H9 (cell line): ENCODE measurements around the gene HAPLN1. TPM values are rescaled to one million over a fixed set of nuclear protein-coding genes. Genes with fewer than 3 reads are reported as not detected.

Experiments used
- DNase-seq: peaks from one replicate; pipeline ENCODE4 v3.0.0-alpha.2; 2017
- H2AFZ ChIP-seq: one replicate; pipeline ENCODE4 v1.6.1; 2013; ENCODE audit warnings: mild to moderate bottlenecking, low read length, control low read depth, moderate library complexity
- H2AK5ac ChIP-seq: 2 replicates; pipeline ENCODE4 v1.6.1; 2013; ENCODE audit warnings: low read length, control low read depth, mixed read lengths; ENCODE audit not compliant: insufficient read length
- H2BK120ac ChIP-seq: one replicate; pipeline ENCODE4 v1.6.1; 2013; ENCODE audit warnings: low read depth, mild to moderate bottlenecking, low read length, control low read depth, inconsistent platforms; ENCODE audit not compliant: poor library complexity, severe bottlenecking
- H2BK12ac ChIP-seq: 2 replicates; pipeline ENCODE4 v1.6.1; 2013; ENCODE audit warnings: low read length, control low read depth, mixed read lengths, low read depth; ENCODE audit not compliant: insufficient read length
- H2BK15ac ChIP-seq: 2 replicates; pipeline ENCODE4 v1.6.1; 2013; ENCODE audit warnings: low read depth, low read length, control low read depth
- H2BK20ac ChIP-seq: one replicate; pipeline ENCODE4 v1.6.1; 2013; ENCODE audit warnings: low read depth, mild to moderate bottlenecking, low read length, control low read depth, inconsistent platforms; ENCODE audit not compliant: poor library complexity, severe bottlenecking
- H2BK5ac ChIP-seq: 2 replicates; pipeline ENCODE4 v1.6.1; 2013; ENCODE audit warnings: low read length, control low read depth, mixed read lengths; ENCODE audit not compliant: insufficient read length
- H3K14ac ChIP-seq: 2 replicates; pipeline ENCODE4 v1.6.1; 2013; ENCODE audit warnings: low read length, control low read depth; ENCODE audit not compliant: insufficient read depth
- H3K18ac ChIP-seq: 2 replicates; pipeline ENCODE4 v1.6.1; 2013; ENCODE audit warnings: low read depth, mild to moderate bottlenecking, mixed read lengths, low read length, control low read depth; ENCODE audit not compliant: insufficient read length
- H3K23ac ChIP-seq: 2 replicates; pipeline ENCODE4 v1.6.1; 2013; ENCODE audit warnings: low read length, control low read depth, mixed read lengths, low read depth; ENCODE audit not compliant: insufficient read length
- H3K23me2 ChIP-seq: 2 replicates; pipeline ENCODE4 v1.6.1; 2013; ENCODE audit warnings: low read depth, mild to moderate bottlenecking, mixed read lengths, low read length, control low read depth; ENCODE audit not compliant: insufficient read length, poor library complexity, severe bottlenecking
- H3K27ac ChIP-seq: 2 replicates; pipeline ENCODE4 v1.5.1; 2013; ENCODE audit warnings: low read length, control low read depth, mixed read lengths, low read depth; ENCODE audit not compliant: insufficient read length
- H3K27me3 ChIP-seq: 2 replicates; pipeline ENCODE4 v1.6.1; 2013; ENCODE audit warnings: low read length, control low read depth, inconsistent platforms; ENCODE audit not compliant: insufficient read depth
- H3K4ac ChIP-seq: 2 replicates; pipeline ENCODE4 v1.6.1; 2013; ENCODE audit warnings: low read depth, mild to moderate bottlenecking, control low read depth, inconsistent platforms, low read length, moderate library complexity
- H3K4me1 ChIP-seq: 2 replicates; pipeline ENCODE4 v1.6.1; 2013; ENCODE audit warnings: low read length, control low read depth, inconsistent platforms; ENCODE audit not compliant: insufficient read depth
- H3K4me2 ChIP-seq: 2 replicates; pipeline ENCODE4 v1.6.1; 2013; ENCODE audit warnings: low read length, control low read depth, mixed read lengths; ENCODE audit not compliant: insufficient read length, insufficient read depth
- H3K56ac ChIP-seq: 2 replicates; pipeline ENCODE4 v1.6.1; 2013; ENCODE audit warnings: low read depth, mild to moderate bottlenecking, mixed read lengths, low read length, control low read depth; ENCODE audit not compliant: insufficient read length
- H3K79me1 ChIP-seq: 2 replicates; pipeline ENCODE4 v1.6.1; 2013; ENCODE audit warnings: low read depth, mild to moderate bottlenecking, moderate library complexity, low read length, control low read depth, inconsistent platforms; ENCODE audit not compliant: insufficient read depth, poor library complexity, severe bottlenecking
- H3K79me2 ChIP-seq: 2 replicates; pipeline ENCODE4 v1.6.1; 2013; ENCODE audit warnings: low read length, control low read depth, inconsistent platforms; ENCODE audit not compliant: insufficient read depth
- H3K9ac ChIP-seq: 2 replicates; pipeline ENCODE4 v1.6.1; 2013; ENCODE audit warnings: low read length, control low read depth, mixed read lengths; ENCODE audit not compliant: insufficient read length; ENCODE audit errors: extremely low read depth
- H3K9me3 ChIP-seq: one replicate; pipeline ENCODE4 v1.6.1; 2013; ENCODE audit warnings: low read depth, low read length, inconsistent platforms; ENCODE audit not compliant: control insufficient read depth
- H3T11ph ChIP-seq: one replicate; pipeline ENCODE4 v1.6.1; 2013; ENCODE audit warnings: mild to moderate bottlenecking, low read length, control low read depth, inconsistent platforms
- H4K20me1 ChIP-seq: one replicate; pipeline ENCODE4 v1.6.1; 2013; ENCODE audit not compliant: control insufficient read depth, insufficient read length, insufficient read depth
- H4K5ac ChIP-seq: 2 replicates; pipeline ENCODE4 v1.6.1; 2013; ENCODE audit warnings: low read depth, mild to moderate bottlenecking, mixed read lengths, low read length, control low read depth; ENCODE audit not compliant: insufficient read length
- H4K8ac ChIP-seq: replicated peaks from 2 replicates; pipeline ENCODE4 v1.6.1; 2013; ENCODE audit warnings: low read length, control low read depth, mixed read lengths, low read depth; ENCODE audit not compliant: insufficient read length
- H4K91ac ChIP-seq: 2 replicates; pipeline ENCODE4 v1.6.1; 2013; ENCODE audit warnings: low read depth, mild to moderate bottlenecking, moderate library complexity, mixed read lengths, low read length, control low read depth; ENCODE audit not compliant: insufficient read length
- H3K27ac Mint-ChIP-seq, 3 experiments: 2 replicates in 2 of 3; 3 replicates in 1 of 3; pipeline ENCODE4 v1.8.0; 2020 to 2021; ENCODE audit warnings: mixed read lengths in 3 of 3, mild to moderate bottlenecking in 1 of 3, moderate library complexity in 1 of 3
- H3K27me3 Mint-ChIP-seq: 2 replicates; pipeline ENCODE4 v1.8.0; 2021; ENCODE audit warnings: low read depth, mild to moderate bottlenecking, moderate library complexity, mixed read lengths
- H3K36me3 Mint-ChIP-seq, 3 experiments: 2 replicates in 2 of 3; 3 replicates in 1 of 3; pipeline ENCODE4 v1.8.0; 2020 to 2021; ENCODE audit warnings: low read depth in 3 of 3, mixed read lengths in 3 of 3; ENCODE audit not compliant: insufficient read depth in 1 of 3
- H3K4me1 Mint-ChIP-seq, 2 experiments: 2 replicates each; pipeline ENCODE4 v1.8.0; 2020; ENCODE audit warnings: mixed read lengths in 2 of 2
- H3K4me3 Mint-ChIP-seq, 2 experiments: 2 replicates in 1 of 2; 3 replicates in 1 of 2; pipeline ENCODE4 v1.8.0; 2020 to 2021; ENCODE audit warnings: mild to moderate bottlenecking in 2 of 2, mixed read lengths in 2 of 2, moderate library complexity in 1 of 2
- H3K9me3 Mint-ChIP-seq, 2 experiments: 2 replicates in 1 of 2; 3 replicates in 1 of 2; pipeline ENCODE4 v1.8.0; 2020; ENCODE audit warnings: mild to moderate bottlenecking in 2 of 2, mixed read lengths in 2 of 2, moderate library complexity in 1 of 2
- total RNA-seq: library from RNA; stranded (reverse); gene quantifications from 2 replicates; pipeline ENCODE4 v1.2.1, GENCODE V29; 2021
- TF ChIP-seq, protein P1 (sequence below): fragments of 200-600 bp; sonication (generic); conservative IDR thresholded peaks from 3 replicates; pipeline ENCODE4 v1.8.0; 2021; ENCODE audit warnings: antibody characterized with exemption, mild to moderate bottlenecking

Gene HAPLN1
- total RNA-seq, 1 experiment from 2014 or later = 0.22 TPM

GRCh38 chr5:83729362-83729761 lies 8.7 kb upstream of the HAPLN1 start:
- Histone ChIP-seq H4K91ac (no peak overlapping the region), H2BK120ac (no peak overlapping the region), H4K20me1 (no peaks in the 10 kb centered on the region), H2AFZ (no peak overlapping the region), H2BK20ac (no peak overlapping the region), H3K4me1 (no peaks in the 10 kb centered on the region), H2BK15ac (no peak overlapping the region), H3K79me2 (no peaks in the 10 kb centered on the region), H3T11ph (no peak overlapping the region), H2AK5ac (no peak overlapping the region), H3K27me3 (no peaks in the 10 kb centered on the region), H3K9me3 (no peaks in the 10 kb centered on the region), H4K8ac (no peak overlapping the region), H3K4me2 (no peak overlapping the region), H3K56ac (no peak overlapping the region), H3K23ac (no peak overlapping the region), H3K14ac (no peak overlapping the region), H3K27ac (no peak overlapping the region), H3K23me2 (no peaks in the 10 kb centered on the region), H2BK5ac (no peak overlapping the region), H3K4ac (no peak overlapping the region), H2BK12ac (no peak overlapping the region), H4K5ac (no peak overlapping the region), H3K18ac (no peak overlapping the region), H3K79me1 (no peaks in the 10 kb centered on the region), H3K9ac (no peak overlapping the region)
- Mint-ChIP-seq H3K4me1 (peaks cover 5 to 6% of the 10 kb centered on the region in 2 experiments), H3K36me3 (peaks cover 0 to 5% (median 4%) of the 10 kb centered on the region in 3 experiments; a peak in 4 of 7 replicates), H3K4me3 (no peak overlapping the region), H3K27me3 (no peaks in the 10 kb centered on the region), H3K9me3 (peaks cover 0 to 4% of the 10 kb centered on the region in 2 experiments; a peak in 4 of 5 replicates), H3K27ac (no peak overlapping the region)
- no peak for DNase-seq
- TF ChIP-seq, protein P1, sequence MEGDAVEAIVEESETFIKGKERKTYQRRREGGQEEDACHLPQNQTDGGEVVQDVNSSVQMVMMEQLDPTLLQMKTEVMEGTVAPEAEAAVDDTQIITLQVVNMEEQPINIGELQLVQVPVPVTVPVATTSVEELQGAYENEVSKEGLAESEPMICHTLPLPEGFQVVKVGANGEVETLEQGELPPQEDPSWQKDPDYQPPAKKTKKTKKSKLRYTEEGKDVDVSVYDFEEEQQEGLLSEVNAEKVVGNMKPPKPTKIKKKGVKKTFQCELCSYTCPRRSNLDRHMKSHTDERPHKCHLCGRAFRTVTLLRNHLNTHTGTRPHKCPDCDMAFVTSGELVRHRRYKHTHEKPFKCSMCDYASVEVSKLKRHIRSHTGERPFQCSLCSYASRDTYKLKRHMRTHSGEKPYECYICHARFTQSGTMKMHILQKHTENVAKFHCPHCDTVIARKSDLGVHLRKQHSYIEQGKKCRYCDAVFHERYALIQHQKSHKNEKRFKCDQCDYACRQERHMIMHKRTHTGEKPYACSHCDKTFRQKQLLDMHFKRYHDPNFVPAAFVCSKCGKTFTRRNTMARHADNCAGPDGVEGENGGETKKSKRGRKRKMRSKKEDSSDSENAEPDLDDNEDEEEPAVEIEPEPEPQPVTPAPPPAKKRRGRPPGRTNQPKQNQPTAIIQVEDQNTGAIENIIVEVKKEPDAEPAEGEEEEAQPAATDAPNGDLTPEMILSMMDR = no peak
